Endothelial cell of umbilical vein (primary cell): ENCODE results near the gene FOXK1. TPM values are rescaled to one million over a fixed set of nuclear protein-coding genes. Genes with fewer than 3 reads are reported as not detected.
"Not testable (repeated sequence)": the region's sequence is repeated elsewhere in the genome, so short reads cannot be mapped to it uniquely, and the experiment has no call there.

Experiments used
- BruUV-seq: library from RNA; stranded (reverse); fragments of 400-500 nt; replicated peaks from 2 replicates; lab custom pipeline; 2021; lab: Mats Ljungman, UMichigan
- CTCF ChIA-PET: fragments of 300-600, 350-600 bp; sonication (Branson Sonifier 250); formaldehyde crosslinking; loops from one replicate; lab custom pipeline; 2021; ENCODE audit warnings: antibody characterized with exemption, inconsistent platforms; lab: Charles Lee
- POLR2A ChIA-PET: fragments of 300-600, 350-600 bp; sonication (Branson Sonifier 250); formaldehyde crosslinking; loops from one replicate; lab custom pipeline; 2021; ENCODE audit warnings: antibody characterized with exemption, inconsistent platforms; lab: Charles Lee
- DNase-seq: peaks from one replicate; pipeline ENCODE4 v3.0.0-alpha.2; 2011; ENCODE audit warnings: low read depth, low spot score
- FAIRE-seq: peaks from 2 replicates; lab custom pipeline; 2011; peaks lifted over from hg19 to GRCh38; lab: Jason Lieb, UNC
- H2AFZ ChIP-seq: 2 replicates; pipeline ENCODE4 v1.6.0; 2012; ENCODE audit warnings: low read depth, low read length, control low read depth, inconsistent platforms
- H3K27ac ChIP-seq: 2 replicates; pipeline ENCODE4 v1.5.1; 2011; ENCODE audit warnings: low read depth, mild to moderate bottlenecking, control low read depth, low read length, moderate library complexity; ENCODE audit not compliant: insufficient read depth
- H3K27me3 ChIP-seq, 2 experiments: 2 replicates each; pipeline versions ENCODE4 v1.6.0 to v1.6.1; 2011; ENCODE audit warnings: low read length in 2 of 2, mixed read lengths in 1 of 2; ENCODE audit not compliant: control insufficient read depth in 2 of 2, insufficient read depth in 2 of 2
- H3K36me3 ChIP-seq, 2 experiments: 2 replicates in 1 of 2; 3 replicates in 1 of 2; pipeline ENCODE4 v1.5.1; 2011; ENCODE audit warnings: low read length in 2 of 2, mild to moderate bottlenecking in 1 of 2, moderate library complexity in 1 of 2; ENCODE audit not compliant: control insufficient read depth in 2 of 2, insufficient read depth in 2 of 2; ENCODE audit errors: extremely low read depth in 1 of 2
- H3K4me1 ChIP-seq: 3 replicates; pipeline ENCODE4 v1.5.1; 2011; ENCODE audit warnings: mild to moderate bottlenecking, low read length; ENCODE audit not compliant: control insufficient read depth, insufficient read depth; ENCODE audit errors: extremely low read depth
- H3K4me2 ChIP-seq: 2 replicates; pipeline ENCODE4 v1.6.1; 2011; ENCODE audit warnings: low read length, control low read depth, mixed read lengths; ENCODE audit not compliant: insufficient read depth
- H3K4me3 ChIP-seq, 3 experiments: fragments of 200-600 bp in 1 of 3; sonication (generic), shearing (Covaris generic) in 1 of 3; replicated peaks in 1 of 3; 2 replicates each; pipeline ENCODE4 v1.5.1; 2011 to 2016; ENCODE audit warnings: control low read depth in 3 of 3, low read length in 3 of 3, mild to moderate bottlenecking in 2 of 3, inconsistent platforms in 1 of 3, low read depth in 1 of 3, moderate library complexity in 1 of 3; ENCODE audit not compliant: insufficient read depth in 1 of 3
- H3K79me2 ChIP-seq: 2 replicates; pipeline ENCODE4 v1.6.0; 2012; ENCODE audit warnings: low read length, inconsistent platforms; ENCODE audit not compliant: control insufficient read depth, insufficient read depth
- H3K9ac ChIP-seq: replicated peaks from 2 replicates; pipeline ENCODE3; 2011; ENCODE audit warnings: low read length, control low read depth; ENCODE audit not compliant: insufficient read depth; ENCODE audit errors: extremely low read depth
- H3K9me1 ChIP-seq: replicated peaks from 3 replicates; pipeline ENCODE4 v1.6.0; 2011; ENCODE audit warnings: mild to moderate bottlenecking, low read length; ENCODE audit not compliant: control insufficient read depth, insufficient read depth; ENCODE audit errors: extremely low read depth
- H3K9me3 ChIP-seq: replicated peaks from 2 replicates; pipeline ENCODE4 v1.5.1; 2012; ENCODE audit warnings: low read length, inconsistent platforms; ENCODE audit not compliant: control insufficient read depth, insufficient read depth
- H4K20me1 ChIP-seq: replicated peaks from 2 replicates; pipeline ENCODE3; 2011; ENCODE audit warnings: mild to moderate bottlenecking, low read length; ENCODE audit not compliant: control insufficient read depth, insufficient read depth; ENCODE audit errors: extremely low read depth
- GATA2 ChIP-seq: IDR thresholded peaks from 2 replicates; pipeline ENCODE4 v1.7.0; 2011; ENCODE audit warnings: low read depth, mild to moderate bottlenecking, moderate library complexity, mixed read lengths, low read length; ENCODE audit not compliant: insufficient read length, insufficient read depth
- POLR2AphosphoS5 ChIP-seq: IDR thresholded peaks from 2 replicates; pipeline ENCODE4 v1.6.1; 2012; ENCODE audit warnings: low read depth, mild to moderate bottlenecking, control low read depth, low read length, moderate library complexity; ENCODE audit not compliant: insufficient read depth
- dilution Hi-C: fragments of 300-500 bp; cut with MboI; formaldehyde crosslinking; loops from one replicate; pipeline ENCODE4 v1.15.0; 2019; ENCODE audit warnings: low sequenced_read_pairs; ENCODE audit not compliant: extremely low pct_ligation_motif_present
- intact Hi-C: fragments of 100-400 bp; cut with micrococcal nuclease; formaldehyde crosslinking; loops from one replicate; pipeline ENCODE4 v1.10.0; 2022
- polyA plus RNA-seq, 4 experiments: library from polyadenylated mRNA; depleted of rRNA in 3 of 4; stranded (reverse) in 3 of 4; unstranded in 1 of 4; fragments of >200 nt; gene quantifications; 2 replicates each; pipeline versions ENCODE4 v1.2.1 to v1.2.3, GENCODE V29; 2011 to 2012; ENCODE audit warnings: missing spikeins in 1 of 4
- total RNA-seq: library from RNA; stranded (reverse); gene quantifications from 2 replicates; pipeline ENCODE4 v1.2.3, GENCODE V29; 2021

Gene FOXK1
- total and polyA plus RNA-seq, 2 donors (not counting 3 experiments of a cell fraction or from before 2014, with no cell fraction given) = 8.0 to 52.1 TPM

GRCh38 chr7:4675771-4676367 lies 6.2 kb upstream of the FOXK1 start:
- no peaks in the 10 kb centered on the region for H3K36me3 ChIP-seq
- H3K9ac ChIP-seq = no peak overlapping the region
- no peak overlapping the region for H3K4me2 ChIP-seq
- no peak overlapping the region for H3K4me3 ChIP-seq
- H3K27ac ChIP-seq = no peak overlapping the region
- no peaks in the 10 kb centered on the region for H4K20me1 ChIP-seq
- ChIA-PET POLR2A (interaction anchor here (0.6 kb wide), 1 partner anchor 40 kb away, joined by 7 read pairs; no protein-coding TSS in a partner anchor), CTCF (no interaction called here)
- no peaks in the 10 kb centered on the region for H3K4me1 ChIP-seq
- FAIRE-seq (no peak), DNase-seq (no peak)
- H3K9me3 ChIP-seq = no peaks in the 10 kb centered on the region
- H3K9me1 ChIP-seq = no peaks in the 10 kb centered on the region
- TF ChIP-seq POLR2AphosphoS5 (no peak), GATA2 (no peak)
- no peak overlapping the region for H2AFZ ChIP-seq
- H3K79me2 ChIP-seq = no peaks in the 10 kb centered on the region
- intact Hi-C loops (no loop called here), dilution Hi-C loops (no loop called here)
- no peaks in the 10 kb centered on the region for H3K27me3 ChIP-seq
- BruUV-seq = no TSS peak

- H3K9ac ChIP-seq, H3K36me3 ChIP-seq, H3K27me3 ChIP-seq, H3K79me2 ChIP-seq, BruUV-seq, H3K4me1 ChIP-seq, H4K20me1 ChIP-seq, H3K27ac ChIP-seq, H3K4me2 ChIP-seq, DNase-seq, FAIRE-seq, dilution Hi-C loops, H3K9me3 ChIP-seq, H3K4me3 ChIP-seq, H2AFZ ChIP-seq, H3K9me1 ChIP-seq, intact Hi-C loops: not testable (repeated sequence)
- POLR2A ChIA-PET = interaction anchor here (1.5 kb wide), 1 partner anchor 36 kb away, joined by 3 read pairs; no protein-coding TSS in a partner anchor
- CTCF ChIA-PET = interaction anchor here (1.0 kb wide), 1 partner anchor 36 kb away, joined by 4 read pairs; no protein-coding TSS in a partner anchor
These were observed 4.6 kb upstream of the FOXK1 start for GRCh38 chr7:4677518-4677917.
